GM20431 (cell line): Measurements from ENCODE around the gene POU2F2.

Experiments used
- in situ Hi-C: fragments of 300-500 bp; cut with MseI, MboI; formaldehyde crosslinking; loops from one replicate; pipeline ENCODE4 v1.15.0; 2020; ENCODE audit warnings: low sequenced_read_pairs; ENCODE audit not compliant: unreplicated experiment

POU2F2 gene

DNA sequence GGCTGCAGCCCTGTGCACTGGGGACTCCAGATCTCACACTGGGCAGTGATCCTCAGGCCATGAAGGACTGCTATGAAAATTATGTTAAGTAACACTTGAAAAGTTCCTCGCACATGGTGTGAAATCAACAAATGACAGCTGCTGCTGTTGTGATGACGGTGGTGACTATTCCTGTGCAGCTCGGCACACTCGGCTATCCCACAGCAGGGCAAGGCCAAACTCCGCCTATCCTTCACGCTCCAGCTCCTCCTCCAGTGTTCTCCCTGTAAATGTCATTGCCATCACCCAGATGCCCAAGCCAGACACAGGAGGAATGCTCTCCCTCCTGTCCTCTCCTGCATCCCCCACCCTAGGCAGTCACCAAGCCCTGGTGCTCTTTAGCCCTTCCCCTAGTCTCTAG is 93.6 kb downstream of the POU2F2 start:
- in situ Hi-C loops: no loop called here

DNA sequence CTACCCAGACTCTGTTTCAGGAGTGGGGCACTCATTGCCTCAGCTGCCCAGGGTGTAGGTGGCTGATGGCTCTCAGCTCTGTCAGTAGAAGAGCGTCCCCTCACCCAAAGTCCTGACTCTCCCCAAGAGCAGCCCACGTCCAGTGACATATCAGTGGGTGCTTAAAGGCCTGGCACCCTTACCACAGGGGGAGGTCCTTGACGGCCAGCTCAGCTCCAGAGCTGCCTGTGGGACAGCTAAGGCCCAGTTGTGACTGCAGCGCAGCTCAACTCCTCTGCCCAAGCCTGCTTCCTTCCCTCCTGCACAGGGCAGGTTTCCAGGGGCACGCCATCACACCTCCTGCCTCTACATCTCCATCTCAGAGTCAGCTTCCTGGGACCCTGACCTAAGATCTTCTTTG is 94.6 kb downstream of the POU2F2 start:
- in situ Hi-C loops: no loop called here
